Naive B cell (primary cell): ENCODE measurements around the gene TMEM200C. TPM values are rescaled to one million over a fixed set of nuclear protein-coding genes. Genes with fewer than 3 reads are reported as not detected.

Source experiments
- ATAC-seq, 2 donors: fragments of 150-1000 bp; cut with Tn5 transposase; 2 replicates each; pipeline ENCODE4 v1.10.0; 2021; ENCODE audit warnings: low read depth in 2 of 2, mild to moderate bottlenecking in 2 of 2, moderate library complexity in 2 of 2
- DNase-seq: peaks from one replicate; pipeline ENCODE4 v3.0.0; 2022
- H3K27ac Mint-ChIP-seq, 6 donors: one replicate each; pipeline ENCODE4 v1.8.0; 2020 to 2022; ENCODE audit warnings: mild to moderate bottlenecking in 6 of 6, mixed read lengths in 6 of 6, moderate library complexity in 5 of 6, inconsistent platforms in 2 of 6
- H3K27me3 Mint-ChIP-seq, 3 donors: one replicate each; pipeline ENCODE4 v1.8.0; 2021 to 2022; ENCODE audit warnings: mixed read lengths in 3 of 3, mild to moderate bottlenecking in 1 of 3
- H3K36me3 Mint-ChIP-seq, 2 donors: one replicate each; pipeline ENCODE4 v1.8.0; 2020 to 2022; ENCODE audit warnings: mixed read lengths in 2 of 2, inconsistent platforms in 1 of 2, mild to moderate bottlenecking in 1 of 2
- H3K4me1 Mint-ChIP-seq, 3 donors: one replicate each; pipeline ENCODE4 v1.8.0; 2020 to 2022; ENCODE audit warnings: mixed read lengths in 3 of 3, inconsistent platforms in 1 of 3, mild to moderate bottlenecking in 1 of 3, moderate library complexity in 1 of 3
- H3K4me3 Mint-ChIP-seq, 8 donors: one replicate each; pipeline ENCODE4 v1.8.0; 2020 to 2022; ENCODE audit warnings: mild to moderate bottlenecking in 8 of 8, mixed read lengths in 8 of 8, moderate library complexity in 8 of 8, inconsistent platforms in 2 of 8
- H3K9me3 Mint-ChIP-seq, 7 donors: one replicate each; pipeline ENCODE4 v1.8.0; 2020 to 2022; ENCODE audit warnings: mixed read lengths in 7 of 7, mild to moderate bottlenecking in 5 of 7, inconsistent platforms in 2 of 7, moderate library complexity in 1 of 7
- polyA plus RNA-seq, 6 donors: library from polyadenylated mRNA; unstranded; fragments of 300-500 nt; fragmentation: Illumina TruSeq; gene quantifications; one replicate each; pipeline ENCODE4 v1.2.3, GENCODE V29; 2021; ENCODE audit warnings: low read depth in 6 of 6

Gene TMEM200C
- polyA plus RNA-seq, 6 donors from 2014 or later: not detected

GRCh38 chr18:5909125-5909524 lies 13.8 kb upstream of the TMEM200C start:
- no peak overlapping the region for H3K27ac Mint-ChIP-seq
- H3K4me1 Mint-ChIP-seq: no peaks in the 10 kb centered on the region
- H3K27me3 Mint-ChIP-seq: peaks cover 14 to 28% (median 26%) of the 10 kb centered on the region in 3 donors
- no peak overlapping the region for H3K4me3 Mint-ChIP-seq
- ATAC-seq (no peak), DNase-seq (no peak)
- H3K36me3 Mint-ChIP-seq: no peaks in the 10 kb centered on the region
- H3K9me3 Mint-ChIP-seq: no peaks in the 10 kb centered on the region

- no peak overlapping the region for H3K4me3 Mint-ChIP-seq
- peaks cover 0 to 2% (median 0%) of the 10 kb centered on the region in 7 donors for H3K9me3 Mint-ChIP-seq
- H3K4me1 Mint-ChIP-seq: no peaks in the 10 kb centered on the region
- DNase-seq (no peak), ATAC-seq (no peak)
- H3K27me3 Mint-ChIP-seq: peaks cover 45 to 63% (median 60%) of the 10 kb centered on the region in 3 donors
- no peaks in the 10 kb centered on the region for H3K36me3 Mint-ChIP-seq
- H3K27ac Mint-ChIP-seq: no peak overlapping the region
Observed at GRCh38 chr18:5903386-5903785, 8.1 kb upstream of the TMEM200C start.

DNA sequence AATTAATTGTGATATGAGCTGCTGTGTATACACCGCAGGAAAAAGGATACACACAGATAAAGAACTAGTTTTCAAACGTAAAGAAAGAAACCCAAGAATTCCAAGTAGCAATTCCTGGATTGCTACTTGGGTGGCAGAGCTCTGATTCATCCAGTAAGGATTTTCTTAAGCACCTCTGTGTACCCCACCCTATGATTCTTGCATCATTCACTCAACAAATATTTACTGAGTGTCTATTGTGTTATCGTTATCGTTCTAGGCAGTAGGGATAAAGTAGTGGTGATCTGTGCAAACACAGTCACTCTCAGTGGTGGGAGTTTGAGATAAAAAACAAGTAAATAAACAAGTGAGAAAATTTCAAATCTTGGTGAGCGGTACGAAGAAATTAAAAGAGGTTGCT lies 4.9 kb upstream of the TMEM200C start:
- ATAC-seq (no peak), DNase-seq (no peak)
- no peaks in the 10 kb centered on the region for H3K36me3 Mint-ChIP-seq
- peaks cover 66 to 74% (median 73%) of the 10 kb centered on the region in 3 donors for H3K27me3 Mint-ChIP-seq
- H3K4me1 Mint-ChIP-seq: peaks cover 0 to 12% (median 6%) of the 10 kb centered on the region in 3 donors
- no peak overlapping the region for H3K27ac Mint-ChIP-seq
- H3K4me3 Mint-ChIP-seq: no peak overlapping the region
- peaks cover 0 to 2% (median 0%) of the 10 kb centered on the region in 7 donors for H3K9me3 Mint-ChIP-seq

DNA sequence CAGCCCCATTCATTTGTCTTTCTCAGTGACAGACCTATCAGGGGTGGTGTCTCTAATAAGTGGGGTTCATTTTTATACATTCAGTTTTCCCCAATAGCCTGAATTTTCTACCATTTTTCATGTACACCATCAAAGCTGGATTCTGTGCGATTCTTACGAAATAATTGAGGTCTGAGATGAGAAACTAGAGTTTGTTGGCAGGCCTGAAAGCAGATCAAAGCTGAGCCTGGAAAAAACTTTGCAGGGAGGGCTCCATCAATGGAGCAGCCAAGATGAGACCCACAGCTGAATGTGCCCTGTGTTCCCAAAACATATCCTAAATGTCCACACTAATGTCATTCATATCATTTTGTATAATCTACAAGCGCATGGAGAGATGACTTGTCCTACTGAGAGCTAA lies 4.5 kb upstream of the TMEM200C start:
- ATAC-seq (no peak), DNase-seq (no peak)
- Mint-ChIP-seq H3K27ac (no peak overlapping the region), H3K4me1 (peaks cover 0 to 12% (median 6%) of the 10 kb centered on the region in 3 donors), H3K9me3 (peaks cover 0 to 2% (median 0%) of the 10 kb centered on the region in 7 donors), H3K4me3 (no peak overlapping the region), H3K36me3 (no peaks in the 10 kb centered on the region), H3K27me3 (peaks cover 64 to 72% (median 69%) of the 10 kb centered on the region in 3 donors)

DNA sequence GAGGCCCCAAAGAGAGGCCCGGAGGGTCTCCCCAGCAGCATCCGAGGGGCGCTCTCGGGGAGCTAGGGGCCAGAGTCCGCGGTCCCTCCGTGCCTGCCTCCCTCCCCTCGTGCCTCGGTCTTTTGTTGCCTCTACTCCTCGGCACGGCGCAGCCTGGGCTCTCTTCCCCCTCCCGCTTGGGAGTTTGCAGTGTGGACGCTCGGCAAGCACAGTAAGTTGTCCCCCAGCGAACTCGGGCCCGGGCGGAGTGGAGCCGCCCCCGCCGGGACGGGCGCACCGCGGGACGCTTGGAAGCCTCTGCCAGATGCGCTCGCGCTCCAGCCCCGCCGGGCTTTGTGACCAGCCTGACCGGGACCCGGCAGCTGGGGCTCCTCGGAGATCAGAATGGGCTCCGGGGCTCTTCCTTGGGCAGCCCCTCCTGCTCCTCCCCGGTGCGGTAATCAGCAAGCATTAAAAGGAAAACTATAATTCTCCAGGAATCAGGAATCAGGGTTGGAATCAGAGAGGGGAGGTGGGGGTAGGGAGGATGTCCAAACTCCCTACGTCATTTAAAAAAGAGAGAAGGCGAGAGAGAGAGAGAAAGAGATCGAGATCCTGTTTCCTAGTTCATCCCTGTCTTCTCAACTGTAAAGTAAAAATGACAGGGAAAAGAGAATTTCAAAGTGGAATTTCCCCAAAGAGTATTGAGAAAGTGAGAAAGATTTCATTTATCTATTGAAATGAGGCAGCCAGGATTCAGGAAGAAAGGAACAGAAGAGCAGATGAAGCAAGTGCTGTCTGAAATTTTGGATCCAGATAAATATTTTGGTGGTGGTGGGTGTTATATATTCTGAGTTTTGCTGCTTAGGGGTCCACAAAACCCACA lies 786 bp upstream of the TMEM200C start:
- peak overlapping the region in 1 of 6 donors; percentile 62 for H3K27ac Mint-ChIP-seq
- peaks cover 11 to 18% (median 15%) of the 10 kb centered on the region in 3 donors for H3K4me1 Mint-ChIP-seq
- no peak for ATAC-seq
- DNase-seq: no peak
- peaks cover 0 to 2% (median 0%) of the 10 kb centered on the region in 7 donors for H3K9me3 Mint-ChIP-seq
- H3K4me3 Mint-ChIP-seq: peak overlapping the region in 7 of 8 donors; percentile 15 to 85 (median 58)
- H3K36me3 Mint-ChIP-seq: no peaks in the 10 kb centered on the region
- H3K27me3 Mint-ChIP-seq: peaks cover 78 to 89% (median 87%) of the 10 kb centered on the region in 3 donors

DNA sequence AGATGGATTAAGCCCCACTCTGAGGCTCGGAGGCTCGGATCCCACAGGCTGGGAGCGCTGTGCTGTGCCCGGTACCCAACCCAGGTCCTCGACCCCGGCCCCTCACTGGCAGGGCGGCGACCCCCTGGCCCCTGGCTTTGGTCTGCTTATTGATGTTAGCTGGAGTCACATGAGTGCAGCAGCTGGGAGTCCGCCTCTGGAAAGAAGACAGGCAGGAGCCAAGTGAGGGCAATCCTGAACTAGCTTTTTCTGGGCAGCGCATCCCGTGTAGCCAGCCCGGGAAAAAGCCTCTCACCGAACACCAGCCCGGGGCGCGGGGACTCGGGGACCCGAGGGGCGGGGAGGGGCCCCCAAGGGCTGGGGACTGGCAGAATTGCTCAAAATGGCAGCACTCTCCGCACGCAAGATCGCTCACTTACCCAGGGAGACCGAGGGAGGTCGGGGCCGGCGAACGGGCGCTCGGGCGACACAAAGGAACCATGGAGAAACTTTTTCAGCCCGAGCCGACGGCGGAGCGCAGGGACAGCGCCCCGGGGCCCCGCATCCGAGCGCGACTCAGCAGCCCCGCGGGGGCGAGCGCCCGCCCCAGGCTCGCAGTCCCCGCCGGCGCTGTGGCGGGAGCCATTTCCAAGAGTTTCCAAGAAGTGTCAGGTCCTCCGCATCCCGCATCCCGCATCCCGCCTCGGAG lies 567 bp downstream of the TMEM200C start:
- no peak for DNase-seq
- peaks cover 11 to 18% (median 15%) of the 10 kb centered on the region in 3 donors for H3K4me1 Mint-ChIP-seq
- peaks cover 66 to 78% (median 75%) of the 10 kb centered on the region in 3 donors for H3K27me3 Mint-ChIP-seq
- peak overlapping the region; percentile 41 to 82 (median 70) for H3K4me3 Mint-ChIP-seq
- no peak for ATAC-seq
- peak overlapping the region in 1 of 6 donors; percentile 38 for H3K27ac Mint-ChIP-seq
- H3K9me3 Mint-ChIP-seq: peaks cover 0 to 2% (median 0%) of the 10 kb centered on the region in 7 donors
- no peaks in the 10 kb centered on the region for H3K36me3 Mint-ChIP-seq

GRCh38 chr18:5893956-5894610 lies 1.2 kb downstream of the TMEM200C start:
- peaks cover 67 to 78% (median 76%) of the 10 kb centered on the region in 3 donors for H3K27me3 Mint-ChIP-seq

DNA sequence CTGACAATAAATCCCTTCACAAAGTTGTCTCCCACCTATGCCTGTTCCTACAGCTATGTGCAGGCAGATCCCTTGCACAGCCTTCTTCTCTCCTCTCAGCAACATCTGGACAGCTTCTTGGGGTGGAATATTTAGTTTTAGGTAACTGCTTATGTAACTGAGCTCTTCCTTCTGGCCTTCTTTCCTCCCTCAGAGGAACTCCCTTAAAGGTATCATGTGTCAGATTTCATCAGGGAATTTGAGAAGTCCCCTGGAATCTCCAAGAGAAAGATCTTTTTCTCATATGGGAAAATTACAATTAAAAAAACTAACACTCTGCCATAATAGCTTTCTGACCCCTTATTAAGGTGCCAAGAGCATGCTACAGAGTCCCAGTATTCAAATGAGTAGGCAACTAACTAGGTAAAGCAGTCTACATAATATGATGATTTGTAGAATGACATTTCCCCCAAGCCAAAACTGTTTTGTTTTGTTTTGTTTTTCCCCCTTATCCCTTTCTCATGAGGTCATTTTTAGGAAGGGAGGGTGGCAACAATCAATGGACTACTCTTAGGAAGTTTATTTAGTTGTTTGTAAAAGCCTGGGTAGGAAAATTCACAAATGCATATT lies 2.4 kb downstream of the TMEM200C start:
- Mint-ChIP-seq H3K4me3 (peak overlapping the region in 1 of 8 donors; percentile 49), H3K27ac (no peak overlapping the region), H3K4me1 (peaks cover 11 to 18% (median 17%) of the 10 kb centered on the region in 3 donors), H3K27me3 (peaks cover 66 to 78% (median 76%) of the 10 kb centered on the region in 3 donors), H3K9me3 (no peaks in the 10 kb centered on the region), H3K36me3 (no peaks in the 10 kb centered on the region)
- ATAC-seq: no peak
- DNase-seq: no peak

More at GRCh38 chr18:5893956-5894610, 1.2 kb downstream of the TMEM200C start:
- peak overlapping the region in 1 of 6 donors; percentile 38 for H3K27ac Mint-ChIP-seq
- DNase-seq (no peak), ATAC-seq (no peak)
- peak overlapping the region; percentile 41 to 82 (median 74) for H3K4me3 Mint-ChIP-seq
- no peaks in the 10 kb centered on the region for H3K36me3 Mint-ChIP-seq
- H3K9me3 Mint-ChIP-seq: peaks cover 0 to 2% (median 0%) of the 10 kb centered on the region in 7 donors
- peaks cover 11 to 18% (median 17%) of the 10 kb centered on the region in 3 donors for H3K4me1 Mint-ChIP-seq

DNA sequence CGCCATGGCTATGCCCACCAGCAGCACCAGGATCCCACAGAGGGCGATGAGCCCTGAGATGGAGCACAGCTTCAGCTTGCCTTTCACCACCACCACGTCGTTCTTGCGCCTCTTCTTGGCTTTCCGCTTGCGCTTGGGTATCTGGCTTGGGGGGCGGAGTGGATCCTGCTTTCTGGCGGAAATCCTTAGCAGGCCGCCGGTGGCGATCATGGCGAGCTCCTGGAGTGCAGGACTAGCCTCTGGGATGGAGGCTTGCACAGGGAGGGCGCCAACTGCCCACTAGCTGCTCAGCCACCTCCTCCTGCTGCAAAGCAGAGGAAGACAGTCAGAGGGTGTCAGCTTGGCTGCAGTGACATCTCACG lies 3.5 kb downstream of the TMEM200C start:
- Mint-ChIP-seq H3K4me1 (peaks cover 11 to 18% (median 17%) of the 10 kb centered on the region in 3 donors), H3K27ac (peak overlapping the region in 1 of 6 donors; percentile 19), H3K36me3 (no peaks in the 10 kb centered on the region), H3K27me3 (peaks cover 62 to 77% (median 73%) of the 10 kb centered on the region in 3 donors), H3K9me3 (no peaks in the 10 kb centered on the region), H3K4me3 (peak overlapping the region in 7 of 8 donors; percentile 27 to 75 (median 44))
- DNase-seq (no peak), ATAC-seq (no peak)

DNA sequence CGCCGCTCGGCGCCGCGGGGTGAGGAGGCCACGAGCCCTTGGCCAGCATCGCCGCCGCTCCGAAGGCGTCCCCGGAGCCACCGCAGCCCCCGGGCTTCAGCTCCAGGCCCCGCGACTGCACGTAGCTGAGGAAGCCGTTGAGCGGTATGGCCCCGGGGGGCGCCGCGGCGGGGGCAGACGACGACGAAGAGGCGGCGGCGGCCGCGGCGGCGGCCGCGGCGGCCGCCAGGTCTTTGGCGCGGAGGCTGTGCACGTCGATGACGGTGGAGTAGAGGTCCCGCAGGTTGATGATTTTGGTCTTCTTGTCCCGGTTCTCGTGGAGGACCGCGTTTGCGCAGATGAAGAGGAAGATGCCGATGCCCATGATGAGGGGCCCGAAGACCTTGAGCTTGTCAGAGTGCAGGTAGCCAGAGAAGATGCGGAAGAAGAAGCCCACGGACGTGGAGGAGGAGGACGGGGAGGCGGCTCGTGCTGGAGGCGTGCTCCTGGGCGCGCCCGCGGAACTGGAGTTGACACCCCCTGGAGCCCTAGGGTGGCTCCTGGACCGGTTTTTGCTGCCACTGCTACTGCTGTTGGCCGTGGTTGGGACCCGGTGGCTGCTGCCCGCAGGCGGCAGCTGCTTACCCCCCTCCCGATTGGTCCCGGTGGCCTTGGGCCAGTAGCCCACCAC lies 4.0 kb downstream of the TMEM200C start:
- H3K27me3 Mint-ChIP-seq: peaks cover 57 to 71% (median 68%) of the 10 kb centered on the region in 3 donors
- peaks cover 11 to 13% (median 13%) of the 10 kb centered on the region in 3 donors for H3K4me1 Mint-ChIP-seq
- no peak for ATAC-seq
- no peaks in the 10 kb centered on the region for H3K36me3 Mint-ChIP-seq
- H3K9me3 Mint-ChIP-seq: no peaks in the 10 kb centered on the region
- H3K27ac Mint-ChIP-seq: no peak overlapping the region
- no peak for DNase-seq
- peak overlapping the region; percentile 27 to 75 (median 48) for H3K4me3 Mint-ChIP-seq

DNA sequence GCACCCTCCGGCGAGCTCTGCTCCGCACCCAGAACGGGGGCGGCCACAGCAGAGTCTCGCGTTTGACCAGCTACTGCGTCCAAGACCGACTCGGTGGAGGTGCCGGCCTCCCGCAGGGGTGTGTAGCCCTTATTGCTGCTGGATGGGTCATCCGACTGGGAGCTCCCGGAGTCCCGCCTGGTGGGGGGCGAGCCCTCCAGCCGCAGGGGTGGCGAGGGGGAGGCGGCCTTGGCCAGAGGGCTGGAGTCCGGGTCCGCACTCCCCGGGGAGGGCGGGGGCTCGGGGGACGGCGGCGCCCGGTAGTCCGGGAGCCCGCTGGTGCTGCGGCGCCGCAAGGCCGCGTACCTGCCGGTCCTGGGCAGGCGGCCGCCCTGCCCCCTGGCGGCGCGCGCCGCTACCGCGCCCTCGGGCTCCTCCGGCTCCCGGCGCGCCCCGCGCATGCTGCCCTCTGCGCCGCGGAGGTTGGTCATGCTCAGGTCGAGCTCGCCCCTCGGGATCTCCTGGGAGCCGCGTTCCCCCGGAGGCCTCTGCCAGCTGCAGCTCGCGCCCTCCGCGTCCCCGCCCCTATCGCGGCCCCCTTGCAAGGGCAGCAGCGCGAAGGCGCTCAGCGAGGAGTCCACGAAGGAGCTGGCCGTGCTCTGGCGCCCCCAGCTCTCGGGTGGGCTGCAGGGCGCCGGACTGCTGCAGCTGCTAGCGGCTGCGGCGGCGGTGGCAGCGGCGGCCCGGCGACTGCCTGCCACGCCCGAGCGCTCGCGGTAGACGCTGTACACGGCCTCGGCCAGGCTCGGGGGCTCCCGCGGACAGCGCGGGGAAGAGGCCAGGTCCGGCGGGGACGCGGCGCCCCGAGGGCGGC lies 4.8 kb downstream of the TMEM200C start:
- no peak overlapping the region for H3K27ac Mint-ChIP-seq
- peaks cover 6 to 11% (median 11%) of the 10 kb centered on the region in 3 donors for H3K4me1 Mint-ChIP-seq
- ATAC-seq: peak; percentile 45 to 72
- peaks cover 55 to 66% (median 61%) of the 10 kb centered on the region in 3 donors for H3K27me3 Mint-ChIP-seq
- no peaks in the 10 kb centered on the region for H3K9me3 Mint-ChIP-seq
- no peak for DNase-seq
- no peaks in the 10 kb centered on the region for H3K36me3 Mint-ChIP-seq
- peak overlapping the region in 4 of 8 donors; percentile 12 to 57 (median 43) for H3K4me3 Mint-ChIP-seq
